Nucleus accumbens (tissue), 56 donors: ENCODE results near the gene DCAF10.
"Not testable (repeated sequence)": the region's sequence is repeated elsewhere in the genome, so short reads cannot be mapped to it uniquely, and the experiment has no call there.

ENCODE experiments used
- DNase-seq, 56 donors: peaks; one replicate each; lab custom pipeline; 2025; lab: John Stamatoyannopoulos, UW

DCAF10 gene, protein sequence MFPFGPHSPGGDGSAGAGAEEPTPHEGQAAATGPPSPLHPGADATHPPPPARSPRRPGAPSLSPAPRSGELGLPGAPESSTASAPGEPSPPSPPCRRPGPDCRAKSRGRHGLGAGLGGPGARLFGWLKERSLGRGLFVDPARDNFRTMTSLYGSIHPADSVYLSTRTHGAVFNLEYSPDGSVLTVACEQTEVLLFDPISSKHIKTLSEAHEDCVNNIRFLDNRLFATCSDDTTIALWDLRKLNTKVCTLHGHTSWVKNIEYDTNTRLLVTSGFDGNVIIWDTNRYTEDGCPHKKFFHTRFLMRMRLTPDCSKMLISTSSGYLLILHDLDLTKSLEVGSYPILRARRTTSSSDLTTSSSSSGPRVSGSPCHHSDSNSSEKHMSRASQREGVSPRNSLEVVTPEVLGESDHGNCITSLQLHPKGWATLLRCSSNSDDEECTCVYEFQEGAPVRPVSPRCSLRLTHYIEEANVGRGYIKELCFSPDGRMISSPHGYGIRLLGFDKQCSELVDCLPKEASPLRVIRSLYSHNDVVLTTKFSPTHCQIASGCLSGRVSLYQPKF

DNA sequence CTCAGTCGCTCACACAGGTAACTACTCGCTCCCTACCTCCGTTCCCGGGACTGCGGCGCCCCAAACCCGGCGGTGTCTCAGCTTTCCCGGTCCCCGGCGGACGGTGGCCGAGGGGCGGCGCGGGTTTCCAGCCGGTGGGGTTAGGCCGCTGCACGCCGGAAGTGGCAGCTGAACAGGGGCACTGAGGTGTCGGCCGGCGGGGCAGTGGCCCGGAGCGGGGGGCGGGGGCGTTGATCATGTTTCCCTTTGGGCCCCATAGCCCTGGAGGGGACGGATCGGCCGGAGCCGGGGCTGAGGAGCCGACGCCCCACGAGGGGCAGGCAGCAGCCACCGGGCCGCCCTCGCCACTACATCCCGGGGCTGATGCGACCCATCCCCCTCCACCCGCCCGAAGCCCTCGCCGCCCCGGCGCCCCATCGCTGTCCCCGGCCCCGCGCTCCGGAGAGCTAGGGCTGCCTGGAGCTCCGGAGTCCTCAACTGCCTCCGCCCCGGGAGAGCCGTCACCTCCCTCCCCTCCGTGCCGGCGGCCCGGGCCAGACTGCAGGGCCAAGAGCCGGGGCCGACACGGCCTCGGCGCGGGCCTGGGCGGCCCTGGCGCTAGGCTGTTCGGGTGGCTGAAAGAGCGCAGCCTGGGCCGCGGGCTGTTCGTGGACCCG, at the start of gene DCAF10:
TSS of gene DCAF10 (plus strand) at position 167 of the 656 bp plus-strand sequence. CDS start at position 237, 70 bp downstream.
- peak in 54 of 56 donors; percentile 39 to 91 (median 78) for DNase-seq

DNA sequence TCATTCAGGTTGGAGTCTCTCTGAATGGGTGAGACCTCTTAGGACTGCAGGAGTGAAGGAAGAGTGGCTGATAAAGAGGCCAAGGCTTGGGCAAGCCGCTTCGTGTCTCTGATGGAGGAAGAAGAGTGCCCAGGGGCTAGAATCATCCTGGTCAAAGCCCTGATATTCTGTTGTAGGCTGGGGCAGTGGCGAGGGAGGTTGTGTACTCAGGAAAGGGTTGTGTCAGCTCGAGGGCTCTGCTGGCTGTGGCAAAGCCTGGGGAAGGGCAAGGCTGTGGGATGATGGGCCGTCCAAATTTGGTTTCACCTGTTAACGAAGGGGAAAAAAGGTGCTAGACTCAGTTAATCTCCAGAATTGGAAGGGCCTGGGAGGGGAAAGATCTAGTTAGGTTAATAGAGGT, 49.4 kb upstream of the DCAF10 start:
- no peak for DNase-seq

DNA sequence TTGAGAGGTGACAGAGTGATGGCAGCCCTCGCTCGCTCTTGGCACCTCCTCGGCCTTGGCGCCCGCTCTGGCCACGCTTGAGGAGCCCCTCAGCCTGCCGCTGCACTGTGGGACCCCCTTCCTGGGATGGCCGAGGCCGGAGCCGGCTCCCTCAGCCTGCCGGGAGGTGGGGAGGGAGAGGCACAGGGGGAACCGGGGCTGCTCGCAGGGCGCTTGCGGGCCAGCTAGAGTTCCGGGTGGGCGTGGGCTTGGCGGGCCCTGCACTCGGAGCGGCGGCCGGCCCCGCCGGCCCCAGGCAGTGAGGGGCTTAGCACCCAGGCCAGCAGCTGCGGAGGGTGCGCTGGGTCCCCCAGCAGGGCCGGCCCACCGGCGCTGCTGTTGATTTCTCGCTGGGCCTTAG, 48.9 kb upstream of the DCAF10 start:
- DNase-seq, result not testable (repeated sequence)

DNA sequence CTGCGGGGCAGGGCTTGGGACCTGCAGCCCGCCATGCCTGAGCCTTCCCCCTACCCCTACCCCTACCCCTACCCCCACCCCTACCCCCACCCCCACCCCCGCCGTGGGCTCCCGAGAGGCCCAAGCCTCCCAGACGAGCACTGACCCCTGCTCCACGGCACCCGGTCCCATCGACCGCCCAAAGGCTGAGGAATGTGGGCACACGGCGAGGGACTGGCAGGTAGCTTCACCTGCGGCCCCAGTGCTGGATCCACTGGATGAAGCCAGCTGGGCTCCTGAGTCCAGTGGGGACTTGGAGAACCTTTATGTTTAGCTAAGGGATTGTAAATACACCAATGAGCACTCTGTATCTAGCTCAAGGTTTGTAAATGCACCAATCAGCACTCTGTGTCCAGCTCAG, 48.5 kb upstream of the DCAF10 start:
- not testable (repeated sequence) for DNase-seq

DNA sequence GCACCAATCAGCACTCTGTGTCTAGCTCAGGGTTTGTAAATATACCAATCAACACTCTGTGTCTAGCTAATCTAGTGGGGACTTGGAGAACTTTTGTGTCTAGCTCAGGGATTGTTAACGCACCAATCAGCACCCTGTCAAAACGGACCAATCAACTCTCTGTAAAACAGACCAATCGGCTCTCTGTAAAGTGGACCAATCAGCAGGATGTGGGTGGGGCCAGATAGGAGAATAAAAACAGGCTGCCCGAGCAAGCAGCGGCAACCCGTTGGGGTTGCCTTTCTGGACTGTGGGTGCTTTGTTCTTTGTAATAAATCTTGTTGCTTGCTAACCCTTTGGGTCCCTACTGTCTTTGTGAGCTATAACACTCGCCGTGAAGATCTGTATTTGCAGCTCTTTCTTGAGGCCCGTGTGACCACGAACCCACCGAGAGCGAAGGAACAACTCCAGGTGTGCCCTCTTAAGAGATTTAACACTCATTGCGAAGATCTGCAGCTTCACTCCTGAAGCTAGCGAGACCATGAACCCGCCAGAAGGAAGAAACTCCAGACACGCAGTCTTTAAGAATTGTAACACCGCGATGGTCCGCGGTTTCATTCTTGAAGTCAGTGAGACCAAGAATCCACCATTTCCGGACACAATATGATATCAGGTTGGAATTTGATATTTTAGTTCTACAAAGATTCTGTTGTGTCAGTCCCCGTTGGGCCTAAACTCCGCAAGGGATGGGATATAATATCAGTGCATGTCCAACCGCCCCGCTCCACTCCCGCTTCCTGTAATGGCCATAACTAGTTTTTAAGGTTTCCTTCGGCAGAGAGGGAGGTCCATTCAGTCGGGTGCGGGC, 47.7 kb upstream of the DCAF10 start:
- DNase-seq, result no peak

DNA sequence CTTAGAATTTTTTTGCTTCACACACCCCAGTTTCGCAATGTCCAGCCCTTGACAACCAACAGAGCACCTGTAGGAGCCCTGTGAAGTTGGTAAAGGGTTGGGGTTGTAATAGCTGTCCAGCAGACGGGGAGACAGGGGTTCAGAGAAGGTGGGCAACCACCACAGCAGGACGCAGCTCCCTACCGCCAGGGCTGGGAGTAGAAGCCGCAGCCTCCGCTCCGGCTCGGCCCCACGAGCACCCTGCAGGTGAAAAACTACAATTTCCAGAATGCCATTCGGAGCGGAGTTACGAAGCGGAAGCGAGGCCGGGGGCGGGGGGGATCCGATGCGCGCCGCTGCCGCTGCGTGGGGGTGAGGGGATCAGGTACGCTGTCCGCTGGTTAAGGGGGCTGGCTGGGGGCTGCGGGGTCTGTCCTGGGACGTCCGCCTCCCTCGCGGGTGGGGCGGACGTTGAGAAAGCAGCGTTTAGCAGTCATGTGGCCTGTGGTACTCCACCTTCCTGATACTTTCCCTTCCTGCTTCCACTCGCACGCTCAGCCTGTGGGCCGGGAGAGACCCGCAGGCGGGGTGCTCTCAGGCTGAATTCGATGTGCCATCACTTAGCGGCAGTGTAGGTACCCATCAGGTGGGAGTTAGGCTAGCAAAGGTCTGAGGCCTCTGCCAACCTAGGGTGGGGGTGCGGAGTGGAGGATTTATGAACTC, 47.0 kb upstream of the DCAF10 start, which contains the start of gene TRMT10B:
TSS of gene TRMT10B (plus strand) at position 317 of the 702 bp plus-strand sequence. CDS start 8,127 bp downstream, outside the sequence.
- peak in 50 of 56 donors; percentile 12 to 85 (median 57) for DNase-seq

DNA sequence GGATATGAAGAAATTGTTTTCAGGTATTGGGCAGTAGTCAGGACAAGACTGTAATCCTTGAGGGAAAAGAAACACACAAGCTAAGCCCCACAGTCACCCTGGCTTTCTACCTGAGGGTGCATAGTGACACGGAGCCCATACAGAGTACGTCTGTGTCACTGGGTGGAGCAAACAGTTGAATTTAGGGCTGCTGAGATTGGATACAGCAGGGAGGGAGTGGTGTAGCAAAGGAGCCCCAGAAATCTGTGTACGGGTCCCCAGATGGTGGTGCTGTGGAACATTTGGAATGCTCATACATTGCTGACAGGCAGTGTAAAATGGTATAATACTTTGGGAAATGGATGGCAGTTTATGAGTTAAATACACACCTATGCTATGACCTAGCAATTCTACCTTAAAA, 41.9 kb upstream of the DCAF10 start:
- DNase-seq, result no peak

DNA sequence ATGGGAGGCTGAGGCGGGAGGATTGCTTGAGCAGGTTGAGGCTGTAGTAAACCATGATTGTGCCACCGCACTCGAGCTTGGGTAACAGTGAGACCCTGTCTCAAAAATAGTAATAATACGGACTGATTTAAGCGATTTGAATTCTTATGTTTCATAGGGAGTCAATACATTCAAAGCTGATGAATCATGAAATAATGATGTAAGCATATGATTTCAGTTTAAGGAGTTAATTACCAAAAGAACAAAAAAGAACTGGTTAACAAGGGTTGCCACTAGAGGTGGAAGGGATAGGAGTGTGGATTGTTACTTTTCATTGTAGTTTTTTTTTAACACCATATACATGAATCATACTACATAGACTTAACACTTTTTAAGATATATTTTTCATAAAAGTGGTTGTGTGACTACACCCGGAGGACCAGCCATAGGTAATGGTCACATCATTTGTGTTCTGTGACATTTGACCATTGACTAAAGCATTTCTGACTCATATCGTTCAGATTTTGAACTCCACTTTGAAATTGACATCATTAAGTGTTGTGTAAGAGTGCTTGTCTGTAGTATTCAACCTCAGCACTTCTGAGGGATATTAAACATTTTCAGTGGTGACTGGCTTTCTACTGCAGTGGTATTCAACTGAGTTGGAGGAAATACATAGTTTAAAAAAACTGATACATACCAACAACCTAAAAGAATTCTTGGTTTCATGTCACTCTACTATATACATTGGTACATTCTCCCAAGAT, 40.0 kb upstream of the DCAF10 start:
- no peak for DNase-seq

DNA sequence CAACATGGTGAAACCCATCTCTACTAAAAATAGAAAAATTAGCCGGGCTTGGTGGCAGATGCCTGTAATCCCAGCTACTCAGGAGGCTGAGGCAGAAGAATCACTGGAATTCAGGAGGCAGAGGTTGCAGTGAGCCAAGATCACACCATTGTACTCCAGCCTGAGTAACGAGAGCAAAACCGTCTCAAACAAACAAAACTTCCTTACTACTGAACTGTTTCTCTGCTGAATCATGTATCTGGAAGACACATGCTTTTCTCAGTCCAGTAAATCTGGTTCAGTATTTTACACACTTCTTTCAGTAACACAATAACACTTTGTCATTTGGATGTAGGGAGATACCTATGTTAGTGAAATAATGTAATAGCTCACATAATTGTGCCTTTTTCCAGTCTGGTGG, 39.1 kb upstream of the DCAF10 start:
- no peak for DNase-seq

DNA sequence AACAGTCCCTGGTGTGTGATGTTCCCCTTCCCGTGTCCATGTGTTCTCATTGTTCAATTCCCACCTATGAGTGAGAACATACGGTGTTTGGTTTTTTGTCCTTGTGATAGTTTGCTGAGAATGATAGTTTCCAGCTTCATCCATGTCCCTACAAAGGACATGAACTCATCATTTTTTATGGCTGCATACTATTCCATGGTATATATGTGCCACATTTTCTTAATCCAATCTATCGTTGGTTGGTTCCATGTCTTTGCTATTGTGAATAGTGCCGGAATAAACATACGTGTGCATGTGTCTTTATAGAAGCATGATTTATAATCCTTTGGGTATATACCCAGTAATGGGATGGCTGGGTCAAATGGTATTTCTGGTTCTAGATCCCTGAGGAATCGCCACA, 35.3 kb upstream of the DCAF10 start:
- DNase-seq, result not testable (repeated sequence)

DNA sequence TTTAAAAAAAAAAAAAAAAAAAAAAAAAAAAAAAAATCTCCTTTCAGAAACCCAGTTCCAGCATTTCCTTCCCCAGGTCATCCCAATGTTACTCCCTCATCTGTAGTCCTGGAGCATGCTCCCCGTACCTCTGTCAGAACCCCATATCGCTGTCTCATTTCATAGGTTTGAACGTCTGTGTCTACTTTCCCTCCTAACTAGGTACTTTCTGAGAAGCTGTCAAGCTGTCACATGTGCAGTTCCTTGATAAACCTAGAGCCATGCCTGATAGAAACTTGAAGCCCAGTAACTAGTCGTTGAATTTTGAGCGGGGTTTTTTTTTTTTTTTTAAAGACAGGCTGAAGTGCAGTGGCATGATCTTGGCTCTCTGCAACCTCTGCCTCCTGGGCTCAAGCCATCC, 31.3 kb upstream of the DCAF10 start:
- no peak for DNase-seq

DNA sequence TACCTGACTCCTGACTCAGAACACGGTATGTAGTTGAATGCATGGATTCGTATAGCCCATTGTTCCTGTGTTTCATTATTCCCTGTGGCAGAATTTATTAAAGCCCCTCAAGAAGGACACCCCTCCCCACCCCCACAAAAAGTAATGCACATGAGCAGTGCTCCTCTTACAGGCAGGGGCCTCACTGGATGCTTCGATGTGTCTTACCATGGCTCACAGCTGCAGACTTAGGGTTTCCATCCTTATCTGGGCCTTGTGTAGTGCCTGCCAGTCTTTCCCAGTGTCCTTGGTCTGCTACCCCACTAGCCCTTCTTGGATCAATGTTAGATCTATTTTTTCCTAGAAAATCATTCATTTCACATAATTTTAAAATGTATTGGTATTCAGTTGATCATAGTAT, 30.6 kb upstream of the DCAF10 start:
- DNase-seq, result no peak

DNA sequence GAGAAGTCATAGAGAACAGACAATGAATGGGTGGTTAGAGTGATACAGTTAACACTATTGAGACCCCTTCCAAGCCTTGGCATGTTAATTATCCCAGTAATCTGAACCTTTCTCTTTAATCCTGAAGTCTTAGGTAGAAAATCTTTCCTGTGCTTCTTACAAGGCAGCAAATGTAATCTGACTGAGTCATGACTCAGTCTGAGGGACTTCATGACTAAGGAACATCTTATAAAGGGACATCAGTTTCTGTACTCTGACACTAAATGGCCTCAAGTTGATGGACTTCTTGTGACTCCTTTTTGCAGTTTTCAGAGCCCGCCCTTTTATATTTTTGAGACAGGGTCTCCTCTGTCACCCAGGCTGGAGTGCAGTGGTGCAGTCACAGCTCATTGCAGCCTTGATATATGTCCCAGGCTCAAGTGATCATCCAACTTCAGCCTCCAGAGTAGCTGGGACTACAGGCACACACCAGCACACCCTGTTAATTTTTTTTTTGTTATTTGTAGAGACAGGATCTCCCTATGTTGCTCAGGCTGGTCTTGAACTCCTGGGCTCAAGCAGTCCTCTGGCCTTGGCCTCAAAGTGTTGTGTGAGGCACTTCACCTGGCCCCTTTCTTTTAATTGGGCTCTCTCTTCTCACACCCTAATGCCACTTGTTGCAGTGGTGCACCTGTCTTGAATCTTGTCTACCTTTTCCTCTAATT, 25.2 kb upstream of the DCAF10 start:
- no peak for DNase-seq

DNA sequence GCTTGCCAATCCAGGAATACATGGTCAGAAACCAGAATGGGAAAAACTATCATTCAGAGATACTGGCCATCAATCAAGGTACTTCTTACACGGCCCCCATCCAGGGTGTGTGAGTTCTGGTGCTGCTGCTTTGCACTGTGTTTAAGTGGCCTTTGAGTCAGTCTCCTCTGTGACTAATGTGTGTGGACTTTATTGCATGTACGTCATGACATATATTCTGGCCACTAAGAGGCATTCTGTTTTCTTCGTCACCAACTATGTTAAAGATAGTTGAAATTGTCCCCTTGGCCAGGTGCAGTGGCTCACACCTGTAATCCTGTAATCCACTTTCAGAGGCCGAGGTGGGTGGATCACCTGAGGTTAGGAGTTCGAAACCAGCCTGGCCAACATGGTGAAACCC, 24.3 kb upstream of the DCAF10 start:
- no peak for DNase-seq

DNA sequence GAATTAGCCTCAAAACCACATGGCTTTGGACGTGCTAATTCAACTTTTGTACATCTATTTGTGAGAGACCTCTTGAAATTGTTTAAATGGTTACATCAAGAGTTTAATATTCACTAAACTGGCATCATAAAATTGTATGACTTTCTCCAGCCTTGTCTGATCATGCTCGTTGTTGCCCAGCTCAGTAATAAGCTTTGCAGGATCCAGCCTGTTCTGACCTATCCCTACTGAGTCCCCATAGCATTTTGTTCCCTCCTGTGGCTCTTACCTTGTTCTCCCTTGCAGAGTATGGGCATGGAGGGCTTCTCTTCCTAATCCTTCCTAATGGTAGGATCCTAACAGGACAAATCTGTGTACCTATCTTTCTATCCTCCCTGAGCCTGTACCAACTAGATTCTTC, 22.1 kb upstream of the DCAF10 start:
- DNase-seq, result no peak

DNA sequence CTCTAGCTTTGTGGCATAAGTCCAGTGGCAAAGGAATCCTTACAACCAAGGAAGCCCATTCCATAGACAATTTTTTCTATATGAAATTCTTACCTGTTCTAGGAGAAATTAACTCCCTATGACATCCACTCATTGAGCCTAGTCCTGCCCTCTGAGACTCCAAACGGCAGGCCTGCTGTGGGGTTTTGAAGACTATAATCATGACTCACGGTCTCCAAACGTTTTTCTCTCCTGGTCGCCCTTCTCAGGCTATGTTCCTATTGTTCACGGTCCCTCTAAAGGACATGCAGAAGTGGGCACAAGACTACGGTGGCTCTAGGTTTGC, 16.3 kb upstream of the DCAF10 start:
- DNase-seq, result no peak

DNA sequence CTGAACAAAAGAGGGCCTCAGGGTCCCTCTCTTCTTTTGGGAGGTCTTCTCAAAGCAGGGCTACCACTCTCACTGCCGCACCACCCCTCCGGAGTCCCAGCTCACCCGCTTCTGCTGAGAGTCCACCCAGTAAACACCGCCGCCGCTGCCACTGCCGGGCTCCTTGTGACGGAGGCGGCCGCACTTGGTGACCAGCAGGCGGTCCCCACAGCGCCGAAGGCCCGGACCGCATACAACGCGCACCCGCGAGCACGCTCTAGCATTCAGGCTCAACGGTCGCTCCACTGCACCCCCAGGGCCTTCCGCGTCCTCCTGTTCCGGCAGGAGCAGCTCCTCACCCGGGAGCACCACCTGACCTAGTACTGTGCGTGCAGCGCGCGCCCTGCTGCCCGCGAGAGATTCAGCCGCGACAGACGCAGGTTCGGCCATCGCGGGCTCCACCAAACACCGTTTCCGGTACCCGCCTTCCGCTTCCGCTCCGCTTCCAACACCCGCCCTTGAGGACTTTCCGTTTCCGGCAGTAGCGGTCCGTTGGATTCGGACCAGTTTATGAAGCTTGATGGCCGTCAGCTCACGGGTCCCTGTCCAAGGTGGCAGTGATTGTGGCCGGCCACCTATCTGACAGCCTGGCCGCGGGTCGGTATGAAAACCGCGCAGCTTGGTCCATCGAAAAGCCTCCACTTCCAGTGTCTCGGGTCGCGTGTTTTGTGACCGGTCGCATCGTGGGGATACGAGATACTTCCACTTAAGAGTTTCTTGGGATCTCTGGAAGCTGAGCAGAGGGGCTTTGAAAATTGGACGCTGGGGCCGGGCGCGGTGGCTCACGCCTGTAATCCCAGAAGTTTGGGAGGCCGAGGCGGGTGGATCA, 15.7 kb upstream of the DCAF10 start, which contains the start of gene EXOSC3:
TSS of gene EXOSC3 (minus strand) at position 449 of the 868 bp plus-strand sequence. CDS start at position 429, 20 bp downstream.
- peak; percentile 37 to 93 (median 82) for DNase-seq

DNA sequence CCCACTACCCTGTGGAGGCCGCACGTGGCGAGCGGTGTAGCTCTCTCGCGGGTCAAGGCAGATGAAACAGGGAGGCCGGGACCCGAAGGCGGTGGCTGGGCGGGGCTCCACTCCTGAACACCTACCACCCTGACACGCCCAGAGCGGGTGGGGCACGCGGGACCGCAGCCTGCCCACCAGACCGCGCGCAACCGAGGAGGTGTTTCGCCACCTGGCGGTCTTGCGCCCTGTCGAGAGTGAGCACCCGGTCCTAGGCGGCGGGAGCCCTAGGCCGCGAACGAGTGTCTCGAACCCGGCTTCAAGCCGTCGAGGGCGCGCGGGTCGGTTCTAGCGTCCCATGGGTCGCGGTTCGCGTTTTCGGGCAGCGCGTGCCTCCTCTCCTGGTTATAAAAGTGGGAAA, 13.5 kb upstream of the DCAF10 start:
- no peak for DNase-seq
